ENCODE measurements around the gene SPATA24.

Gene SPATA24

DNA sequence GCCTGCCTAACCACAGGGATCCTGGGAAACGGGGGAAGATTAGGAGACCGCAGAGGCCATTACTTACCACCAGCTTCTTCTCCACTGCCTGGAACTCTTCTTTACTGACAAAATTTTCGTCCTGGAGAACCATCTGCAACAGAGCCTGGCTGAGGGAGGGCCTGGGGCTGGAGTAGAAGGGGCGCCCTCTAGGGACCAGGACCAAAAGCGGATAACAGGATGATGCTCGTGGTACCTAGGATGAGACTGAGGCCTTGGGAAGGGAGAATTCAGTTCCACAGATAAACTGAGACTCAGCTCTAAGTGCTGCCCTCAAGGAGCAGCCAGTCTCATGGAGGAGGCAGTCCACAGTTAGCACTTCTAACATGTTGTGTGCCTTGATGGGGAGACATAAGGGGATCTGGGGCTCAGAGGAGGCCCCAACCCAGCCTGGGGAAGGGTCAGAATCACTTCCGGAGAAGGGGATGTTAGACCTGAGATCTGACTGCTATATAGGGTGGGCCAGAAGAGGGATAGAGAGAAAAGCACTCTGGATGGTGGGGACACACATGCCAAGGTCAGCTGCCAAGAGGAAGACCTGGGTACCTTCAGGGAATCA, 1.2 kb downstream of the SPATA24 start:
- TF ChIP-seq, protein P1, sequence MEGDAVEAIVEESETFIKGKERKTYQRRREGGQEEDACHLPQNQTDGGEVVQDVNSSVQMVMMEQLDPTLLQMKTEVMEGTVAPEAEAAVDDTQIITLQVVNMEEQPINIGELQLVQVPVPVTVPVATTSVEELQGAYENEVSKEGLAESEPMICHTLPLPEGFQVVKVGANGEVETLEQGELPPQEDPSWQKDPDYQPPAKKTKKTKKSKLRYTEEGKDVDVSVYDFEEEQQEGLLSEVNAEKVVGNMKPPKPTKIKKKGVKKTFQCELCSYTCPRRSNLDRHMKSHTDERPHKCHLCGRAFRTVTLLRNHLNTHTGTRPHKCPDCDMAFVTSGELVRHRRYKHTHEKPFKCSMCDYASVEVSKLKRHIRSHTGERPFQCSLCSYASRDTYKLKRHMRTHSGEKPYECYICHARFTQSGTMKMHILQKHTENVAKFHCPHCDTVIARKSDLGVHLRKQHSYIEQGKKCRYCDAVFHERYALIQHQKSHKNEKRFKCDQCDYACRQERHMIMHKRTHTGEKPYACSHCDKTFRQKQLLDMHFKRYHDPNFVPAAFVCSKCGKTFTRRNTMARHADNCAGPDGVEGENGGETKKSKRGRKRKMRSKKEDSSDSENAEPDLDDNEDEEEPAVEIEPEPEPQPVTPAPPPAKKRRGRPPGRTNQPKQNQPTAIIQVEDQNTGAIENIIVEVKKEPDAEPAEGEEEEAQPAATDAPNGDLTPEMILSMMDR (IDR thresholded peaks at IDR 0.05; ENCODE audit: control insufficient read depth, extremely low read depth, insufficient read depth): peak; percentile 66
- peak overlapping the region; percentile 53 for H3K4me3 ChIP-seq (ENCODE audit: low read depth, low read length)
- DNase-seq (ENCODE audit: low read depth): no peak

DNA sequence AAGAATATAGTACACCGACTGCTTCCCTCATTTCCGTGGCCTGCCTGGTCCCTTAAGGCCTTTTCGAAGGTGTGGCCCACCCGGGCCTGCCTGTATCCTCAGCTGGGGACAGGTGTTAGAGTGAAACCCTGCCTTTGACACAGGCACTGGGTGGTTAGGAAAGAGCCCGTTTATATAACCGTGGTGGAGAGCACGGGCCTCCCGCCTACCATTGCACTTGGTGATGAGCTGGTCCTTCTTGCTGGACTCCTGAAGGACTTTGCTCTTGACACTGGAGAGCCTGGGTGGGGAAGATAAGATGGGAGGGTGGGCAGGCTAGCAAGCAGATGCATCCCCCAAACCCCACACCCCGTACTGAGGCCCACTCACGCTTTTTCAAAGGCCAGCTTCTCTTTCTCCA, 2.3 kb downstream of the SPATA24 start:
- H3K4me3 ChIP-seq (ENCODE audit: low read depth, low read length): no peak overlapping the region
- TF ChIP-seq, protein P1 (IDR thresholded peaks at IDR 0.05; ENCODE audit: control insufficient read depth, extremely low read depth, insufficient read depth): no peak
- DNase-seq (ENCODE audit: low read depth): no peak

DNA sequence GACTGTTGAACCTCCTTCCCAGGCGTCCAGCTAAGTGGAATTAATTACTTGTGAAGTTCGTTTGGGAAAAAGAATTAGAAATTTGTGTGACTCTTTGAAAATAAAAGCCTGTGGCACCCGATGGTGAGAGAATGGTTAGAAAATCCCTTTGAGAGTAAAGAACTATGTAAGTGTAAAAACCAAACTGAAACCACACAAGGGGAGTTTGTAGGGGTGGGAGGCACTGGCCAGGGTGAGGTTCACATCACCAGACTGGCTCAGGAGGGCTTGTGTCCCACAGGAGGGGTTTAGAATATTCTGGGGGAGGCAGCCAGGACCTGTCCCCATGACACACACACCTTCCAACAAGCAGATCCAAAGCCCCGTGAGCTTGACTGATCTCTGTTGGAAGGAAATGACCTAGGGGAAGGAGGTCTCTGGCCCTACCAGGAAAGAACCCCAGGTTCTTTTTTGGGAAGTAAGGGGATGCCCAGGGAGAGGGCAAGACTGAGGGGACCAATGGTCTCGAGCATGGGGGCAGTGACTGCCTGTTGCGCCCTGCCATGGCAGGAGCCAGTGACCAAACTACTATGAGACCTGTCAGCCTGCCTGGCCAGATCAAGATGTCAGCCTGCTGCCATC, 4.3 kb downstream of the SPATA24 start:
- no peak for DNase-seq (ENCODE audit: low read depth)
- TF ChIP-seq, protein P1 (IDR thresholded peaks at IDR 0.05; ENCODE audit: control insufficient read depth, extremely low read depth, insufficient read depth): no peak
- H3K4me3 ChIP-seq (ENCODE audit: low read depth, low read length): no peak overlapping the region

DNA sequence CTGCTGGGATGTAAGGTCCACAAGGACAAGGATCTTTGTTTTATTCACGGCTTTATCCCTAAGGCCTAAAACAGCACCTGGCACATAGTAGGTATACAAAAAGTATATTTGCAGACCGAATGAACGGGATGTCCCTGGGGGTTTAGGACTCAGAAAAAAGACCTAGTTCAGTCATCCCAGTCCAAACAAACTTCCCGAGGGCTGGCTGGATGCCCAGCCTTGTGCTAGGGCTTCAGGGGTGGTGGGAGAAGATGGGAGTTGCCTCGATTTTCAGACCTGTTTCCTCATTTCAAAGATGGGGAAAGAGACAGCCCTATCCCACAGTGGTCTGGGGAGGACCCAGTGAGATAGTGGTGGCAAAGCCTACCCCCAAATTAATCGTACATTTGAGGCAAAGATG, 6.0 kb downstream of the SPATA24 start:
- TF ChIP-seq, protein P1 (IDR thresholded peaks at IDR 0.05; ENCODE audit: control insufficient read depth, extremely low read depth, insufficient read depth): no peak
- H3K4me3 ChIP-seq (ENCODE audit: low read depth, low read length): no peak overlapping the region
- DNase-seq (ENCODE audit: low read depth): no peak

DNA sequence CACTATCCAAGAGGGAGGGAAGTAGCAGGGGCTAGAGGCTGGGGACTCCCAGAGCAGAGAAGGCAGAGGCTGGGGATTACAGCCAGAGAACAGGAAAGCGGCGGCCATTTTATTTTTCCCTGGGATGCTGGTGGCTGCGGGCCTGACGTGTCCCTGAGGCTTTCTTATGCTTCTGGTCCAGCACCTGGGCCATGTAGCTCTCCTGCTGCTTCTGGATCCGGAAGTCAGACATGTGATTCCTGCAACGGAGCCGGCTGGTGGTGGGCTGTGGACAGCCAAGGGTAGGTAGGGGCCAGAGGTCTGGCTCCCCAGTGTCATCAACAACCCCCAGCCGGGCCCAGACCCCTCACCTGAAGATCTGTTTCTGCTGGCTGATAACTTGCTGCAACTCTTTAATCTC, 7.2 kb downstream of the SPATA24 start:
- no peak overlapping the region for H3K4me3 ChIP-seq (ENCODE audit: low read depth, low read length)
- TF ChIP-seq, protein P1 (IDR thresholded peaks at IDR 0.05; ENCODE audit: control insufficient read depth, extremely low read depth, insufficient read depth): no peak
- DNase-seq (ENCODE audit: low read depth): no peak

DNA sequence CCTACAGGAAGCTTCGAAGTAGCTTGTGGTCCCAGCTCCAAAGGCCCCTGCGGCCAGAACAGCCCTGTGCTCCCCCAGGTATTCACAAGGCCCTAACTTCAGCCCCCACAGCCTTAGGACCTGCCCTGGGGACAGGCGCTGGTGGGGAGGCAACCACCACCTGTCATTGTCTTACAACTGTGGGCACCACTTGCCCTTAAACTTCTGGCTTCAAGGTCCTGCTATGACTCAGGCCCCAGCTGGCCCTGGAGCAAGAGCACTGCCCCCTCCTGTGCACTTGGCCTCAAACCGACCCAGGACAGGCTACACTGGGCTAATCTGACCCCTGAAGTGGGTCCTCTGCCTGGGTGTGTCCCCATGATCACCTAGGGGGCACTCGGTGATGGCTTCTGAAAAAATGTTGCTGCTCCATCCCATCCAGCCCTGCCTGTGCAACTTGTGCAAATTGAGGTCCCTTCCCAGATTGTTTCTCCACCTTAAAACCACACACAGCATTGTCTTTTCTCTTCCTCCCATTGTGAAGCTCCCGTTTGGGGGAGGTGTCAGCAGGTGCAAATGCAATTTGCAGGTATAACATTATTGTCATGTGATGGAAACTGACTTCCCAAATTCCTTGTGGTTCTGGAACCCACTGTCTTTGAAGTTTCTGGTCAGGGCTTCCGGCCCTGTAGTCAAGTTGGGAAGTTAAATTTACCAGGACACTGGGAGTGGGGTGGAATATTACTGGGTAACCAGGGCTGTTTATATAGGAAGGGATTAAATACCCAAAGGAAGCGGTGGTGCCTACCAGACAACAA, 7.8 kb downstream of the SPATA24 start:
- TF ChIP-seq, protein P1 (IDR thresholded peaks at IDR 0.05; ENCODE audit: control insufficient read depth, extremely low read depth, insufficient read depth): no peak
- H3K4me3 ChIP-seq (ENCODE audit: low read depth, low read length): no peak overlapping the region
- DNase-seq (ENCODE audit: low read depth): no peak

Measured in LNCaP clone FGC (cell line).